Panc1 (cell line): ENCODE measurements around the gene SSPN. TPM values are rescaled to one million over a fixed set of nuclear protein-coding genes. Genes with fewer than 3 reads are reported as not detected.

Source experiments
- ATAC-seq: fragments of 200-7000 bp; cut with Tn5 transposase; 2 replicates; pipeline ENCODE4 v1.9.1; 2020; ENCODE audit warnings: mild to moderate bottlenecking, moderate library complexity
- BruUV-seq: library from RNA; stranded (reverse); fragments of 400-500 nt; replicated peaks from 2 replicates; lab custom pipeline; 2021; lab: Mats Ljungman, UMichigan
- CTCF ChIA-PET: fragments of 300-600 bp; sonication (Branson Sonifier 250); formaldehyde crosslinking; loops from one replicate; lab custom pipeline; 2022; ENCODE audit warnings: antibody characterized with exemption; lab: Charles Lee
- POLR2A ChIA-PET: fragments of 300-600 bp; sonication (Branson Sonifier 250); formaldehyde crosslinking; loops from one replicate; lab custom pipeline; 2022; ENCODE audit warnings: antibody characterized with exemption; lab: Charles Lee
- DNase-seq: peaks from one replicate; pipeline ENCODE4 v3.0.0-alpha.2; 2010; ENCODE audit warnings: low read depth, low spot score
- H3K27ac ChIP-seq: 2 replicates; pipeline ENCODE4 v1.5.1; 2011; ENCODE audit warnings: mild to moderate bottlenecking, low read length, inconsistent platforms
- H3K27me3 ChIP-seq: fragments of 200-500 bp; sonication (Bioruptor generic); 2 replicates; pipeline ENCODE4 v1.6.0; 2014; ENCODE audit warnings: low read length, inconsistent platforms; ENCODE audit not compliant: control insufficient read depth, insufficient read depth
- H3K36me3 ChIP-seq: fragments of 200-500 bp; sonication (Bioruptor generic); 2 replicates; pipeline ENCODE4 v1.5.1; 2014; ENCODE audit warnings: inconsistent platforms, mild to moderate bottlenecking, low read length, moderate library complexity; ENCODE audit not compliant: control insufficient read depth, insufficient read depth
- H3K4me1 ChIP-seq: 2 replicates; pipeline ENCODE4 v1.5.1; 2011; ENCODE audit warnings: inconsistent platforms, mild to moderate bottlenecking, low read length, moderate library complexity; ENCODE audit not compliant: control insufficient read depth, insufficient read depth
- H3K4me3 ChIP-seq, 2 experiments: 2 replicates each; pipeline ENCODE4 v1.5.1; 2011 to 2012; ENCODE audit warnings: low read depth in 2 of 2, low read length in 2 of 2, mild to moderate bottlenecking in 2 of 2, inconsistent platforms in 1 of 2, moderate library complexity in 1 of 2
- H3K9me3 ChIP-seq: fragments of 200-500 bp; sonication (Bioruptor generic); 2 replicates; pipeline ENCODE4 v1.5.1; 2014; ENCODE audit warnings: low read depth, mild to moderate bottlenecking, inconsistent platforms, low read length, moderate library complexity; ENCODE audit not compliant: control insufficient read depth, insufficient read depth
- CTCF ChIP-seq: fragments of 450-650 bp; IDR thresholded peaks from 2 replicates; pipeline ENCODE4 v1.5.1; 2017; ENCODE audit warnings: mild to moderate bottlenecking
- POLR2AphosphoS5 ChIP-seq: IDR thresholded peaks from 2 replicates; pipeline ENCODE4 v1.6.1; 2012; ENCODE audit warnings: mild to moderate bottlenecking, low read depth, low read length, moderate library complexity
- REST ChIP-seq, 2 experiments: IDR thresholded peaks; 2 replicates each; pipeline ENCODE4 v1.6.1; 2011 to 2012; ENCODE audit warnings: low read depth in 2 of 2, control low read depth in 1 of 2, low read length in 1 of 2, mild to moderate bottlenecking in 1 of 2, moderate library complexity in 1 of 2; ENCODE audit not compliant: insufficient read depth in 1 of 2
- SIN3A ChIP-seq: IDR thresholded peaks from 2 replicates; pipeline ENCODE4 v1.6.1; 2012; ENCODE audit warnings: low read depth, mild to moderate bottlenecking, low read length, moderate library complexity, borderline replicate concordance; ENCODE audit not compliant: insufficient read depth
- TCF7L2 ChIP-seq: IDR thresholded peaks from 2 replicates; pipeline ENCODE4 v1.6.1; 2011; ENCODE audit warnings: mild to moderate bottlenecking, low read depth, low read length, inconsistent platforms
- in situ Hi-C: cut with HindIII; loops from 2 replicates; pipeline ENCODE4 v1.10.0; 2016; ENCODE audit warnings: low sequenced_read_pairs, low pct_unique_long_range_greater_than_20kb
- intact Hi-C: fragments of 100-400 bp; cut with micrococcal nuclease; formaldehyde crosslinking; loops from one replicate; pipeline ENCODE4 v1.10.0; 2022; ENCODE audit not compliant: unreplicated experiment
- total RNA-seq: library from RNA; stranded (reverse); gene quantifications from one replicate; pipeline ENCODE4 v1.2.1, GENCODE V29; 2021; ENCODE audit not compliant: unreplicated experiment

The SSPN gene
- total RNA-seq, 1 experiment from 2014 or later: 23.4 TPM

- ChIA-PET POLR2A (interaction anchor here (0.6 kb wide), 1 partner anchor 212 kb away, joined by 3 read pairs; no protein-coding TSS in a partner anchor), CTCF (interaction anchor here (0.6 kb wide), 1 partner anchor 256 kb away, joined by 3 read pairs; no protein-coding TSS in a partner anchor)
- intact Hi-C loops: no loop called here
- BruUV-seq: no TSS peak
- Histone ChIP-seq H3K27me3 (no peaks in the 10 kb centered on the region), H3K36me3 (no peaks in the 10 kb centered on the region), H3K27ac (peak overlapping the region; percentile 19; the same call in 1 of the 2 replicates), H3K4me1 (peaks cover 6% of the 10 kb centered on the region; the same call in 1 of the 2 replicates), H3K9me3 (no peaks in the 10 kb centered on the region), H3K4me3 (no peak overlapping the region)
- TF ChIP-seq TCF7L2 (no peak), CTCF (peak; percentile 47), POLR2AphosphoS5 (no peak), SIN3A (no peak)
- DNase-seq (no peak), ATAC-seq (no peak)
- in situ Hi-C loops: no loop called here
Observed at GRCh38 chr12:26187014-26187798, 8.2 kb upstream of the SSPN start.

- BruUV-seq: no TSS peak
- ATAC-seq (no peak), DNase-seq (no peak)
- ChIA-PET CTCF (interaction anchor here (0.6 kb wide), 1 partner anchor 14 kb away, joined by 3 read pairs; no protein-coding TSS in a partner anchor), POLR2A (interaction anchor here (0.7 kb wide), 1 partner anchor 61 kb away, joined by 4 read pairs; no protein-coding TSS in a partner anchor)
- peak overlapping the region; percentile 5; the same call in 1 of the 2 replicates for H3K27ac ChIP-seq
- intact Hi-C loops (no loop called here), in situ Hi-C loops (no loop called here)
- peaks cover 6% of the 10 kb centered on the region; the same call in 1 of the 2 replicates for H3K4me1 ChIP-seq
- no peaks in the 10 kb centered on the region for H3K27me3 ChIP-seq
- H3K4me3 ChIP-seq: no peak overlapping the region
- TF ChIP-seq CTCF: no peak
- no peak for TF ChIP-seq REST (IDR thresholded peaks at IDR 0.05; ENCODE audit: insufficient read depth in 1 of 2, low read depth in 2 of 2, low read length in 1 of 2)
- TF ChIP-seq TCF7L2: no peak
- no peak for TF ChIP-seq POLR2AphosphoS5
- no peak for TF ChIP-seq SIN3A
- no peaks in the 10 kb centered on the region for H3K9me3 ChIP-seq
- no peaks in the 10 kb centered on the region for H3K36me3 ChIP-seq
Observed at GRCh38 chr12:26188127-26188526, 7.2 kb upstream of the SSPN start.
